Measurements from ENCODE around the gene RNF181.

GRCh38 chr2:85646166-85646565 lies 50.6 kb downstream of the RNF181 start:
- TF ChIP-seq, protein P1, sequence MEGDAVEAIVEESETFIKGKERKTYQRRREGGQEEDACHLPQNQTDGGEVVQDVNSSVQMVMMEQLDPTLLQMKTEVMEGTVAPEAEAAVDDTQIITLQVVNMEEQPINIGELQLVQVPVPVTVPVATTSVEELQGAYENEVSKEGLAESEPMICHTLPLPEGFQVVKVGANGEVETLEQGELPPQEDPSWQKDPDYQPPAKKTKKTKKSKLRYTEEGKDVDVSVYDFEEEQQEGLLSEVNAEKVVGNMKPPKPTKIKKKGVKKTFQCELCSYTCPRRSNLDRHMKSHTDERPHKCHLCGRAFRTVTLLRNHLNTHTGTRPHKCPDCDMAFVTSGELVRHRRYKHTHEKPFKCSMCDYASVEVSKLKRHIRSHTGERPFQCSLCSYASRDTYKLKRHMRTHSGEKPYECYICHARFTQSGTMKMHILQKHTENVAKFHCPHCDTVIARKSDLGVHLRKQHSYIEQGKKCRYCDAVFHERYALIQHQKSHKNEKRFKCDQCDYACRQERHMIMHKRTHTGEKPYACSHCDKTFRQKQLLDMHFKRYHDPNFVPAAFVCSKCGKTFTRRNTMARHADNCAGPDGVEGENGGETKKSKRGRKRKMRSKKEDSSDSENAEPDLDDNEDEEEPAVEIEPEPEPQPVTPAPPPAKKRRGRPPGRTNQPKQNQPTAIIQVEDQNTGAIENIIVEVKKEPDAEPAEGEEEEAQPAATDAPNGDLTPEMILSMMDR (IDR thresholded peaks at IDR 0.05): no peak
- no peak for TF ChIP-seq POLR2A (IDR thresholded peaks at IDR 0.05)
